Measurements from ENCODE around the gene DDR2. TPM values are rescaled to one million over a fixed set of nuclear protein-coding genes. Genes with fewer than 3 reads are reported as not detected.
"Not testable (repeated sequence)": the region's sequence is repeated elsewhere in the genome, so short reads cannot be mapped to it uniquely, and the experiment has no call there.

Gene DDR2
- total RNA-seq, 1 donor from 2014 or later, result 4.4 TPM

GRCh38 chr1:162794284-162794683, 162.0 kb downstream of the DDR2 start:
- not testable (repeated sequence) for H3K36me3 Mint-ChIP-seq (ENCODE audit: unreplicated experiment); H3K27ac Mint-ChIP-seq (ENCODE audit: unreplicated experiment); DNase-seq; H3K27me3 Mint-ChIP-seq (ENCODE audit: unreplicated experiment); H3K9me3 Mint-ChIP-seq (ENCODE audit: unreplicated experiment); H3K4me3 Mint-ChIP-seq (ENCODE audit: unreplicated experiment)
- H3K4me1 Mint-ChIP-seq (ENCODE audit: low read depth, unreplicated experiment), result peaks cover 11% of the 10 kb centered on the region

DNA sequence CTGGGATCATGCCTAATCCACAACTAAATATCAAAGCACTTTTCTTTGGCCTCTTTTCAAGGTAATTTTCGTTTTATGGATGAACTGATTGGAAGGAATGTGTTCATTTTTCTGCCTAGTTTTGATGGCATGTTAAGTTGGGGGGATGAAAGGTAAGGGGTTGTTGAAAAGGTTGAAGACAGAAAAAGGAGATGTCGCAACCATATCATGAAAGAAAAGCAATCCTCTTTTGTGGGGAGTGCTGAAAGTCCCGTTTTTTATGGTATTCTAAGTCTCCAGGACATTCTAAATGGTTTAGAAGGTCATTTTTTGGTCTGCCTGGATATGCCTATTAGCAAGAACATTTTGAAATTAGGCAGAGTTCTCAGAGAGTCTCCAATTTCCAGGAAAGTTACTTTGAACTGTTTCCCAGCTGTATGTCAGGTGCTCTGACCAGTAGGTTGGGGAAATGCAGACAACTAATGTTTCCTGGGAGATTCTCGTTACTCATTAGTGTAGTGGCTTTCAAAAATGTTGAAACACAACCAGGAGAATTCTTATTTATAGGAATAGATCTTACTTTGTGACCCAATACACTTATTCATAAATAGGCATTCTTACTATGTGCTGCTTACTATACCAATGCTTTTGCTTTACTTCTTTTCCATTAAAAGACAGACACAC, 164.5 kb downstream of the DDR2 start:
- H3K27me3 Mint-ChIP-seq (ENCODE audit: unreplicated experiment); H3K4me3 Mint-ChIP-seq (ENCODE audit: unreplicated experiment); H3K9me3 Mint-ChIP-seq (ENCODE audit: unreplicated experiment); H3K27ac Mint-ChIP-seq (ENCODE audit: unreplicated experiment); DNase-seq; H3K4me1 Mint-ChIP-seq (ENCODE audit: low read depth, unreplicated experiment); H3K36me3 Mint-ChIP-seq (ENCODE audit: unreplicated experiment): not testable (repeated sequence)

DNA sequence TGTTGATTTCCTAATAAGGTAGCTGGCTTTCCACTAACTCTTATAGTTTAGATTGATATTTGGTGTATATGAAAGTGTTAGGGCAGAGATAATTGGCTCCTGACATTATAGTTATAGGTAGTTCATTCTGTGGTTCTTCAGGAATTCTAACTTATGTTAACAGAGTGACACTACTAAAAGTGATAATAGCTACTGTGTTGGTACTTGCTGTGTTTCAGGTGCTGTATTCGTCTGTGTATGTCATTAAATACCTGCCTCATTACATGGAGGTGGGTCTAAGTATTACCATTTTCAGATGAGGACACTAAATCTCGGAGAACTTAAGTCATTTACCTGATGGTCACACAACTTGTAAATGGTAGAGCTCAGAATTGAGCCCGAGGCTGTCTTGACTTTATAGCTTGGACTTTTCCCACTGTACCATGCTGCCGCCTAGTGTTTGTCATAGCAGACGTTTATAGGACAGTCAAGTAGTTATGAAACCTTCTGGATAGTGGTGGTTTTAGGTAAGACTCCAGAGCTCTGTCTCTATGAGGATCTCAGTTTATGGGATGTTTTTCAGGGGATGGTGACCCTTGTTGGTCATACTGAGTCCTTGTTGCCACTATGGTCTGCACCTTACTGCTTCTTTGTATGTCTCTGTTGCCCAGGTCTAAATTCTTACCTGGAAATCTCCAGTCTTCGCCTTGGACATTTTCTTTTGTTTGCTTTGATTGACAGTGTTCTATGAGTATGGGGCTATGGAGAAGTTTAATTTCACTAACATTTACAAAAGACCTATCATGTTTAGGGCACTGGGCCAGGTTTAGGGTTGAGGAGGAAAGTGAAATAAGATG, 167.9 kb downstream of the DDR2 start:
- not testable (repeated sequence) for H3K27ac Mint-ChIP-seq (ENCODE audit: unreplicated experiment); H3K4me1 Mint-ChIP-seq (ENCODE audit: low read depth, unreplicated experiment); H3K36me3 Mint-ChIP-seq (ENCODE audit: unreplicated experiment); H3K4me3 Mint-ChIP-seq (ENCODE audit: unreplicated experiment); H3K9me3 Mint-ChIP-seq (ENCODE audit: unreplicated experiment); H3K27me3 Mint-ChIP-seq (ENCODE audit: unreplicated experiment)
- peak; percentile 61 for DNase-seq
- TF ChIP-seq, protein P1, sequence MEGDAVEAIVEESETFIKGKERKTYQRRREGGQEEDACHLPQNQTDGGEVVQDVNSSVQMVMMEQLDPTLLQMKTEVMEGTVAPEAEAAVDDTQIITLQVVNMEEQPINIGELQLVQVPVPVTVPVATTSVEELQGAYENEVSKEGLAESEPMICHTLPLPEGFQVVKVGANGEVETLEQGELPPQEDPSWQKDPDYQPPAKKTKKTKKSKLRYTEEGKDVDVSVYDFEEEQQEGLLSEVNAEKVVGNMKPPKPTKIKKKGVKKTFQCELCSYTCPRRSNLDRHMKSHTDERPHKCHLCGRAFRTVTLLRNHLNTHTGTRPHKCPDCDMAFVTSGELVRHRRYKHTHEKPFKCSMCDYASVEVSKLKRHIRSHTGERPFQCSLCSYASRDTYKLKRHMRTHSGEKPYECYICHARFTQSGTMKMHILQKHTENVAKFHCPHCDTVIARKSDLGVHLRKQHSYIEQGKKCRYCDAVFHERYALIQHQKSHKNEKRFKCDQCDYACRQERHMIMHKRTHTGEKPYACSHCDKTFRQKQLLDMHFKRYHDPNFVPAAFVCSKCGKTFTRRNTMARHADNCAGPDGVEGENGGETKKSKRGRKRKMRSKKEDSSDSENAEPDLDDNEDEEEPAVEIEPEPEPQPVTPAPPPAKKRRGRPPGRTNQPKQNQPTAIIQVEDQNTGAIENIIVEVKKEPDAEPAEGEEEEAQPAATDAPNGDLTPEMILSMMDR (IDR thresholded peaks at IDR 0.05; ENCODE audit: partially characterized antibody, unreplicated experiment), result peak; percentile 30

- not testable (repeated sequence) for H3K36me3 Mint-ChIP-seq (ENCODE audit: unreplicated experiment); DNase-seq; H3K27ac Mint-ChIP-seq (ENCODE audit: unreplicated experiment); H3K9me3 Mint-ChIP-seq (ENCODE audit: unreplicated experiment); H3K27me3 Mint-ChIP-seq (ENCODE audit: unreplicated experiment); H3K4me1 Mint-ChIP-seq (ENCODE audit: low read depth, unreplicated experiment); H3K4me3 Mint-ChIP-seq (ENCODE audit: unreplicated experiment)
Measured at GRCh38 chr1:162807503-162807902, 175.2 kb downstream of the DDR2 start.

GRCh38 chr1:162812357-162812756, 180.1 kb downstream of the DDR2 start:
- not testable (repeated sequence) for H3K27me3 Mint-ChIP-seq (ENCODE audit: unreplicated experiment); H3K4me3 Mint-ChIP-seq (ENCODE audit: unreplicated experiment); H3K27ac Mint-ChIP-seq (ENCODE audit: unreplicated experiment); H3K4me1 Mint-ChIP-seq (ENCODE audit: low read depth, unreplicated experiment); DNase-seq; H3K9me3 Mint-ChIP-seq (ENCODE audit: unreplicated experiment); H3K36me3 Mint-ChIP-seq (ENCODE audit: unreplicated experiment)

GRCh38 chr1:162818136-162818535, 185.9 kb downstream of the DDR2 start:
- H3K27ac Mint-ChIP-seq (ENCODE audit: unreplicated experiment), result not testable (repeated sequence)

DNA sequence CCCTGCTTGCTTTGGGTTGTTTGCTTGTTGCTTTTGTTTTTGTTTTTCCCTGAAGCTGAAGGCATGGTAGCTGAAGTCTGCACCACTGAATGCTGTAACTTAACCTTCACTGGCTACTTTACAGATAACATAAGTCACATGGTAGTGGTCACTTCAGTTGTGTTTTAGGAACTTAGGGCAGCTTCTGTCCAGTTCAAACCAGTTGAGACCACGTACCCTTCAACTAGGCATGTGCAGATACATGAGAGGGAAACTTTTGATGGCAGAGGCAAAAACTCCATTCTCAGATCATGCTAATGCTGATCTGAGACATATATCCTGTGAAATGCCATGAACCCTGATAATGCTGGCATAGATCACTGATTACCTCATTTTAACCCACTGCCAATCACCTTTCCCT, 186.4 kb downstream of the DDR2 start:
- H3K36me3 Mint-ChIP-seq (ENCODE audit: unreplicated experiment); H3K9me3 Mint-ChIP-seq (ENCODE audit: unreplicated experiment): not testable (repeated sequence)

More at GRCh38 chr1:162818136-162818535, 185.9 kb downstream of the DDR2 start:
- not testable (repeated sequence) for H3K4me3 Mint-ChIP-seq (ENCODE audit: unreplicated experiment); H3K36me3 Mint-ChIP-seq (ENCODE audit: unreplicated experiment); H3K4me1 Mint-ChIP-seq (ENCODE audit: low read depth, unreplicated experiment); DNase-seq; H3K27me3 Mint-ChIP-seq (ENCODE audit: unreplicated experiment); H3K9me3 Mint-ChIP-seq (ENCODE audit: unreplicated experiment)

More for the DNA sequence above, 186.4 kb downstream of the DDR2 start:
- H3K27ac Mint-ChIP-seq (ENCODE audit: unreplicated experiment); DNase-seq; H3K4me3 Mint-ChIP-seq (ENCODE audit: unreplicated experiment); H3K27me3 Mint-ChIP-seq (ENCODE audit: unreplicated experiment); H3K4me1 Mint-ChIP-seq (ENCODE audit: low read depth, unreplicated experiment): not testable (repeated sequence)
